H1 (cell line): ENCODE results near the gene CROCC2. TPM values are rescaled to one million over a fixed set of nuclear protein-coding genes. Genes with fewer than 3 reads are reported as not detected.

Source experiments
- CTCF ChIA-PET: fragments of 300-600 bp; sonication (Branson Sonifier 250); formaldehyde crosslinking; loops from one replicate; lab custom pipeline; 2021; ENCODE audit not compliant: partially characterized antibody; lab: Charles Lee
- POLR2A ChIA-PET: fragments of 300-600 bp; sonication (Branson Sonifier 250); formaldehyde crosslinking; loops from one replicate; lab custom pipeline; 2021; ENCODE audit warnings: inconsistent platforms; ENCODE audit not compliant: partially characterized antibody; lab: Charles Lee
- DNase-seq, 2 experiments: peaks; one replicate each; pipeline versions ENCODE4 v3.0.0 to v3.0.0-alpha.2; 2010 to 2022; ENCODE audit warnings: low spot score in 2 of 2, low read depth in 1 of 2, mixed read lengths in 1 of 2
- FAIRE-seq: peaks from 2 replicates; lab custom pipeline; 2011; peaks lifted over from hg19 to GRCh38; lab: Jason Lieb, UNC
- H2AFZ ChIP-seq: 2 replicates; pipeline ENCODE4 v1.8.1; 2012; ENCODE audit warnings: low read length, inconsistent platforms
- H2AK5ac ChIP-seq: 2 replicates; pipeline ENCODE4 v1.6.1; 2013; ENCODE audit warnings: low read depth, low read length
- H2BK120ac ChIP-seq: replicated peaks from 2 replicates; pipeline ENCODE3; 2013; ENCODE audit warnings: low read depth, low read length, inconsistent platforms
- H2BK12ac ChIP-seq: 2 replicates; pipeline ENCODE4 v1.6.1; 2013; ENCODE audit warnings: low read depth, low read length
- H2BK15ac ChIP-seq: 2 replicates; pipeline ENCODE4 v1.6.1; 2013; ENCODE audit warnings: low read length
- H2BK20ac ChIP-seq: 2 replicates; pipeline ENCODE4 v1.6.1; 2013; ENCODE audit warnings: low read length
- H2BK5ac ChIP-seq: 2 replicates; pipeline ENCODE4 v1.6.1; 2013; ENCODE audit warnings: low read depth, low read length
- H3K14ac ChIP-seq: 2 replicates; pipeline ENCODE4 v1.6.1; 2013; ENCODE audit warnings: inconsistent platforms; ENCODE audit not compliant: insufficient read length
- H3K18ac ChIP-seq: 2 replicates; pipeline ENCODE4 v1.6.1; 2013; ENCODE audit warnings: low read length; ENCODE audit errors: extremely low read depth
- H3K23ac ChIP-seq: 2 replicates; pipeline ENCODE4 v1.6.1; 2013; ENCODE audit warnings: inconsistent platforms; ENCODE audit not compliant: insufficient read length
- H3K23me2 ChIP-seq: 2 replicates; pipeline ENCODE4 v1.6.1; 2013; ENCODE audit warnings: low read depth, low read length
- H3K27ac ChIP-seq: 2 replicates; pipeline ENCODE4 v1.6.1; 2011; ENCODE audit warnings: low read depth, low read length, inconsistent platforms
- H3K27me3 ChIP-seq, 4 experiments: replicated peaks in 1 of 4; 1 replicate in 1 of 4; 2 replicates in 3 of 4; pipeline versions ENCODE4 v1.6.1 to v1.8.1; 2011 to 2013; ENCODE audit warnings: low read length in 3 of 4, mild to moderate bottlenecking in 3 of 4, inconsistent platforms in 2 of 4, mixed read lengths in 2 of 4, moderate library complexity in 1 of 4; ENCODE audit not compliant: control insufficient read depth in 3 of 4, insufficient read depth in 3 of 4; ENCODE audit errors: extremely low read depth in 1 of 4
- H3K36me3 ChIP-seq, 4 experiments: 2 replicates each; pipeline versions ENCODE4 v1.6.1 to v1.8.1; 2011 to 2013; ENCODE audit warnings: mild to moderate bottlenecking in 4 of 4, low read length in 3 of 4, moderate library complexity in 2 of 4, control low read depth in 1 of 4, inconsistent platforms in 1 of 4; ENCODE audit not compliant: insufficient read depth in 4 of 4, control insufficient read depth in 2 of 4
- H3K4ac ChIP-seq: replicated peaks from 2 replicates; pipeline ENCODE3; 2013; ENCODE audit warnings: low read length, low read depth, mixed read lengths, inconsistent platforms; ENCODE audit not compliant: insufficient read length
- H3K4me1 ChIP-seq, 4 experiments: replicated peaks in 1 of 4; 1 replicate in 1 of 4; 2 replicates in 3 of 4; pipeline versions ENCODE4 v1.6.1 to v1.8.1; 2011 to 2013; ENCODE audit warnings: low read length in 3 of 4, inconsistent platforms in 2 of 4, mixed read lengths in 1 of 4; ENCODE audit not compliant: insufficient read depth in 4 of 4, control insufficient read depth in 3 of 4
- H3K4me2 ChIP-seq, 2 experiments: 2 replicates each; pipeline versions ENCODE4 v1.6.1 to v1.8.1; 2011 to 2013; ENCODE audit warnings: low read depth in 2 of 2, low read length in 2 of 2, control low read depth in 1 of 2, inconsistent platforms in 1 of 2, mild to moderate bottlenecking in 1 of 2; ENCODE audit not compliant: insufficient read depth in 1 of 2
- H3K4me3 ChIP-seq, 4 experiments: fragments of 200-600, 300-600 bp in 1 of 4; sonication (generic), shearing (Covaris generic), sonication (Bioruptor Twin) in 1 of 4; 2 replicates each; pipeline versions ENCODE4 v1.5.1 to v1.8.1; 2011 to 2016; ENCODE audit warnings: low read length in 4 of 4, low read depth in 3 of 4, control low read depth in 2 of 4, inconsistent platforms in 2 of 4, mild to moderate bottlenecking in 2 of 4, mixed read lengths in 1 of 4, moderate library complexity in 1 of 4; ENCODE audit not compliant: insufficient read depth in 2 of 4; ENCODE audit errors: extremely low read depth in 1 of 4
- H3K56ac ChIP-seq: replicated peaks from 2 replicates; pipeline ENCODE3; 2013; ENCODE audit warnings: low read depth, mild to moderate bottlenecking, mixed read lengths, low read length, inconsistent platforms; ENCODE audit not compliant: insufficient read length
- H3K79me1 ChIP-seq: 2 replicates; pipeline ENCODE4 v1.6.1; 2013; ENCODE audit warnings: low read depth, low read length, control low read depth
- H3K79me2 ChIP-seq, 2 experiments: 2 replicates each; pipeline versions ENCODE4 v1.6.1 to v1.8.1; 2012 to 2013; ENCODE audit warnings: low read length in 2 of 2, mild to moderate bottlenecking in 2 of 2, inconsistent platforms in 1 of 2; ENCODE audit not compliant: insufficient read depth in 2 of 2, control insufficient read depth in 1 of 2
- H3K9ac ChIP-seq, 4 experiments: replicated peaks in 1 of 4; 1 replicate in 1 of 4; 2 replicates in 3 of 4; pipeline versions ENCODE4 v1.6.1 to v1.8.1; 2011 to 2013; ENCODE audit warnings: low read depth in 3 of 4, low read length in 3 of 4, control low read depth in 2 of 4, mild to moderate bottlenecking in 2 of 4, moderate library complexity in 2 of 4, inconsistent platforms in 1 of 4; ENCODE audit errors: extremely low read depth in 1 of 4
- H3K9me3 ChIP-seq, 2 experiments: 2 replicates each; pipeline versions ENCODE4 v1.6.1 to v1.8.1; 2012 to 2013; ENCODE audit warnings: mild to moderate bottlenecking in 2 of 2, moderate library complexity in 2 of 2, control low read depth in 1 of 2, inconsistent platforms in 1 of 2, low read depth in 1 of 2, low read length in 1 of 2, mixed read lengths in 1 of 2; ENCODE audit not compliant: insufficient read depth in 2 of 2
- H4K20me1 ChIP-seq, 2 experiments: replicated peaks in 1 of 2; 2 replicates each; pipeline versions ENCODE3 to v1.8.1; 2011 to 2013; ENCODE audit warnings: inconsistent platforms in 2 of 2, low read length in 2 of 2, mild to moderate bottlenecking in 1 of 2; ENCODE audit not compliant: insufficient read depth in 2 of 2, control insufficient read depth in 1 of 2
- H4K5ac ChIP-seq: 2 replicates; pipeline ENCODE4 v1.6.1; 2013; ENCODE audit warnings: low read length, low read depth, mixed read lengths, inconsistent platforms; ENCODE audit not compliant: insufficient read length
- H4K8ac ChIP-seq: 2 replicates; pipeline ENCODE4 v1.8.0; 2013; ENCODE audit warnings: mild to moderate bottlenecking, moderate library complexity, low read length, inconsistent platforms; ENCODE audit not compliant: insufficient read depth; ENCODE audit errors: extremely low read depth
- H4K91ac ChIP-seq: replicated peaks from 2 replicates; pipeline ENCODE3; 2013; ENCODE audit warnings: low read length, mixed read lengths, inconsistent platforms; ENCODE audit not compliant: insufficient read length
- FOSL1 ChIP-seq: IDR thresholded peaks from 2 replicates; pipeline ENCODE4 v1.6.1; 2011; ENCODE audit warnings: mild to moderate bottlenecking, low read depth, low read length, moderate library complexity; ENCODE audit not compliant: insufficient read depth
- MAFK ChIP-seq: IDR thresholded peaks from 2 replicates; pipeline ENCODE4 v1.6.1; 2012; ENCODE audit warnings: low read depth, mild to moderate bottlenecking, improper control_type of control experiment, low read length
- TBP ChIP-seq: IDR thresholded peaks from 2 replicates; pipeline ENCODE4 v1.6.1; 2011; ENCODE audit warnings: low read depth, low read length, improper control_type of control experiment
- WGBS, 2 experiments: shearing (Covaris generic) in 1 of 2; methylation state at CpG; one replicate each; pipeline versions ENCODE4 v1.1.6 to v1.1.7; 2013 to 2015; ENCODE audit warnings: low lambda C conversion rate in 2 of 2, mixed read lengths in 2 of 2, inconsistent platforms in 1 of 2, low coverage in 1 of 2, missing lambda C conversion rate in 1 of 2; ENCODE audit not compliant: insufficient replicate concordance in 2 of 2, insufficient coverage in 1 of 2, insufficient read length in 1 of 2; ENCODE audit errors: extremely low coverage in 1 of 2, missing lambda C conversion rate in 1 of 2; 5-methylcytosine and 5-hydroxymethylcytosine counted together
- polyA plus RNA-seq, 7 experiments: library from polyadenylated mRNA; depleted of rRNA in 3 of 7; stranded (reverse) in 5 of 7; unstranded in 2 of 7; fragments of >200 nt in 5 of 7; fragments of 200-250 nt in 2 of 7; gene quantifications; 1 replicate in 5 of 7; 2 replicates in 1 of 7; 4 replicates in 1 of 7; pipeline versions ENCODE4 v1.2.1 to v1.2.3, GENCODE V29; 2011 to 2013; ENCODE audit warnings: missing spikeins in 2 of 7, mixed read lengths in 2 of 7
- total RNA-seq: library from RNA; stranded (reverse); fragmentation: NEBNext Ultra II Directional; extraction: Animal tissue kit (Norgen Biotek cat#: 25700); gene quantifications from 2 replicates; pipeline ENCODE4 v1.2.1, GENCODE V29; 2021

Gene CROCC2
- total and polyA plus RNA-seq, 2 of the 8 experiments (the other 6 are each of a cell fraction or from before 2014, with no cell fraction given) = not detected

DNA sequence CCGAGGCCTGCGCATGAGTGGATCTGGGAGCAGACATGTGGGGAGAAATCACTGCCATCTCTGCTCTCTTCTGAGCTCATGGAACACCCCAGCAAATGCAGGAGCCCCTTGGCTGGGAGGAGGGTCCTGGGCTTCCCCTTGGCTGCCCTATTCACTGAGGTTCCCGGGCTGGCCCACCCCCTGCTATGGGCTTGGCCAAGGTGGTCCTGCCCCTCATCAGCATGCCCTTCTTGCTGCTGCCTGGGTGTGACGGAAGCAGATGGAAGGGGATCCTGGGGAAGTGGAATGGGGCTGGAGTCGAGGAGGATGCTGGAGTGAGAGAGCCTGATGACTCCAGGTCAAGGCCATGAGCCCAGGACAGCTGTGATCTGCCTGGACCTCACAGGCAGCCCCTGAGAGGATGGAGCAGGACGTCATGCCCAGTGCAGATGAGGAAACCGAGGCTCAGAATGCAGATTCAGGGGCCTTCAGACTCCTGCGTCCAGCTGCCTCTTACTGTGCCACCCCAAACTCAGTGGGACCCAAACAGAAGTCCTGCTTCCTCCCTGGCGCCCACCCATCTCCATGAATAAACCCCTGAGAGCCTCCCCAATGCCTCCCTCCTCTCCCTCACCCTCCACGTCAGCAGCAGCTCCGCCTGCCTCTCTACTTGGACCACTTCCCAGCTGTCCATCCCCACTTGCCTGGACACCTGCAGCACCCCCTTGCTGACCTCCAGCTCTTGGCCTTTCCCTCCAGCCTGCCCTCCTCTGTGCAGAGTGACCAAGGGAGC, 96.3 kb downstream of the CROCC2 start:
- Histone ChIP-seq H4K20me1 (peaks cover 0 to 7% of the 10 kb centered on the region in 2 experiments), H3K79me2 (no peaks in the 10 kb centered on the region), H3K56ac (no peak overlapping the region), H3K27me3 (peaks cover 5 to 27% (median 15%) of the 10 kb centered on the region in 4 experiments), H4K5ac (no peak overlapping the region), H2BK15ac (no peak overlapping the region), H3K18ac (no peak overlapping the region), H3K9ac (no peak overlapping the region), H2BK120ac (no peak overlapping the region), H2AK5ac (no peak overlapping the region), H3K14ac (no peak overlapping the region), H3K4me2 (no peak overlapping the region), H2BK20ac (no peak overlapping the region), H2BK5ac (no peak overlapping the region; the same call in 1 of the 2 replicates), H3K4me1 (peaks cover 0 to 6% (median 2%) of the 10 kb centered on the region in 4 experiments; a peak in 3 of 7 replicates), H3K79me1 (no peaks in the 10 kb centered on the region), H3K27ac (no peak overlapping the region), H2AFZ (no peak overlapping the region), H3K4me3 (no peak overlapping the region), H3K9me3 (peaks cover 11 to 13% of the 10 kb centered on the region in 2 experiments), H4K8ac (no peak overlapping the region; the same call in none of the 2 replicates), H3K36me3 (no peaks in the 10 kb centered on the region), H3K23ac (no peak overlapping the region), H4K91ac (no peak overlapping the region), H3K4ac (no peak overlapping the region), H2BK12ac (no peak overlapping the region), H3K23me2 (peaks cover 4% of the 10 kb centered on the region; the same call in 1 of the 2 replicates)
- FAIRE-seq (no peak), DNase-seq (no peak)
- TF ChIP-seq FOSL1 (no peak), TBP (no peak), MAFK (no peak)
- POLR2A ChIA-PET = interaction anchor here (0.8 kb wide), 1 partner anchor 157 kb away, joined by 3 read pairs; no protein-coding TSS in a partner anchor
- CTCF ChIA-PET = interaction anchor here (1.1 to 3.1 kb wide), 4 partner anchors 13 to 124 kb away, joined by 4 to 16 read pairs (median 10); no protein-coding TSS in a partner anchor
- WGBS, 2 experiments = 84% methylated on average over 11 of the region's 11 CpGs; no CpG with 5 or more reads in 1 of the 2 experiments
